Measurements from ENCODE around the gene FURIN.
A peak's percentile ranks its signal among the peaks of the same experiment; 100 is the strongest.

FURIN gene

DNA sequence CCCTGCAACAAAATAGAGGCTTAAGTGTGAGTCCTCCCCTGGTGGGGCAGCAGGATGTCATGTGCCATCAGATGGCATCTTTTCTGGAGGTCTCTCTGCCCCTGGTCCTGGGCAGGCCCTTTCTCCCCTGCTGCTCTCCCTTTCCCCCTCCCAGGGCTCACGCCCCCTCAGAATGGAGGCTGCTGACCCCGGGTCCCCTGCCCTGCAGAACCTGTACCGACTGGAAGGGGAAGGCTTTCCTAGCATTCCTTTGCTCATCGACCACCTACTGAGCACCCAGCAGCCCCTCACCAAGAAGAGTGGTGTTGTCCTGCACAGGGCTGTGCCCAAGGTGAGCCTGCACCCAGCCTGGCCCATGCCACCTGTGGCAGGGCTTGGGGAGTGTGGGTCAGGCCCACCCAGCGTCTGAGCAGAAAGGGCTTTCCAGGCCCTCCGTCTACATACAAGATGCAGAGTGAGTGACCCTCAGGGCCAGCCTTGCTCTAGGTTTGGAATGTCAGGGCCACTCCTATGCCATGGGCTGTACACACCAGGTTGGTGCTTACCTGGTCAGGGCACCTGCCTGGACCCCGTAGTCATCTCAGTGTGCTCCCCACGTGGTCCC, 23.1 kb downstream of the FURIN start:
- DNase-seq: no peak
- in situ Hi-C loops (cut with MboI; ENCODE audit: low pct_unique_long_range_greater_than_20kb, low sequenced_read_pairs): loop anchor here (25.0 kb wide), 1 partner anchor 254 kb away; no protein-coding TSS in a partner anchor

DNA sequence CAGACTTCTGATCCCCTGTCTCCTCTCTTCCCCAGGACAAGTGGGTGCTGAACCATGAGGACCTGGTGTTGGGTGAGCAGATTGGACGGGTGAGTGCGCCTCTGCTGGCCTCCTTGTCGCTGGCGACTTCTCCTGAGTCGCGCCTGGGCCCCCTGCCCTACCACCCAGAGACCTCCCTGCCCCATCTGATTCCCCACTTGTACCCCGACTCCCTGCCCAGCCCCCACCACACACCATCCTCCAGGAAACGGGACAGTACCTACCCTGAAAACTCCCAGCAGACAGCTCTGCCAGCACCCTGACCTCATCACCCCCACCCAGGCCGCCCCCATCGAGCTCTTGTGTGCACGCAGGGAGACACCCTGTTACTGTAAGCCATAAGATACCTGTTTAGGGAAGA, 23.6 kb downstream of the FURIN start:
- no peak for DNase-seq
- in situ Hi-C loops (cut with MboI; ENCODE audit: low pct_unique_long_range_greater_than_20kb, low sequenced_read_pairs): loop anchor here (25.0 kb wide), 1 partner anchor 255 kb away; no protein-coding TSS in a partner anchor

DNA sequence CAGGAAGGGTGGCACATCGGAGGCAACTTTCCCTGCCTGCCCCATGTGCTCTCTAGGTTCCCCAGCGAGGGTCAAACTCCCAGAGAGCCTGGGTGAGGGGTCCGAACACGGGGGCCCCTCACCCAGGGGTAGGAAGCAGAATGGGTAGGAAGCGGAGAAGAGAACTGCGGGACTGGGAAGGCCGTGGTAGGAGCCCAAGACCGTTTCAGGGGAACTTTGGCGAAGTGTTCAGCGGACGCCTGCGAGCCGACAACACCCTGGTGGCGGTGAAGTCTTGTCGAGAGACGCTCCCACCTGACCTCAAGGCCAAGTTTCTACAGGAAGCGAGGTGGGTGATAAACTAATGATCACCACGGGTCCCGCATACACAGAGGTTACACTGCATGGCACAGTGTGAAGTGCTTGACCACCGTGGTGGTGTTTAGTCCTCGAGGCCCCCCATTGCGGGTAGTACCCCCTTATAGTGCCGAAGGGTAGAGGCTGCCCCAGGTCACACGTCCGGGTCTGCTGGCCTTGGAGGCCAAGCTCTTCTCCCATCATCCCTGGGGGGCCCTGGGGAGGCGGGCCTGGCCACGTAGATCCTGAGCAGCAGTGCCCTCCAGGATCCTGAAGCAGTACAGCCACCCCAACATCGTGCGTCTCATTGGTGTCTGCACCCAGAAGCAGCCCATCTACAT, 24.2 kb downstream of the FURIN start:
- in situ Hi-C loops (cut with MboI; ENCODE audit: low pct_unique_long_range_greater_than_20kb, low sequenced_read_pairs): loop anchor here (25.0 kb wide), 1 partner anchor 255 kb away; no protein-coding TSS in a partner anchor

DNA sequence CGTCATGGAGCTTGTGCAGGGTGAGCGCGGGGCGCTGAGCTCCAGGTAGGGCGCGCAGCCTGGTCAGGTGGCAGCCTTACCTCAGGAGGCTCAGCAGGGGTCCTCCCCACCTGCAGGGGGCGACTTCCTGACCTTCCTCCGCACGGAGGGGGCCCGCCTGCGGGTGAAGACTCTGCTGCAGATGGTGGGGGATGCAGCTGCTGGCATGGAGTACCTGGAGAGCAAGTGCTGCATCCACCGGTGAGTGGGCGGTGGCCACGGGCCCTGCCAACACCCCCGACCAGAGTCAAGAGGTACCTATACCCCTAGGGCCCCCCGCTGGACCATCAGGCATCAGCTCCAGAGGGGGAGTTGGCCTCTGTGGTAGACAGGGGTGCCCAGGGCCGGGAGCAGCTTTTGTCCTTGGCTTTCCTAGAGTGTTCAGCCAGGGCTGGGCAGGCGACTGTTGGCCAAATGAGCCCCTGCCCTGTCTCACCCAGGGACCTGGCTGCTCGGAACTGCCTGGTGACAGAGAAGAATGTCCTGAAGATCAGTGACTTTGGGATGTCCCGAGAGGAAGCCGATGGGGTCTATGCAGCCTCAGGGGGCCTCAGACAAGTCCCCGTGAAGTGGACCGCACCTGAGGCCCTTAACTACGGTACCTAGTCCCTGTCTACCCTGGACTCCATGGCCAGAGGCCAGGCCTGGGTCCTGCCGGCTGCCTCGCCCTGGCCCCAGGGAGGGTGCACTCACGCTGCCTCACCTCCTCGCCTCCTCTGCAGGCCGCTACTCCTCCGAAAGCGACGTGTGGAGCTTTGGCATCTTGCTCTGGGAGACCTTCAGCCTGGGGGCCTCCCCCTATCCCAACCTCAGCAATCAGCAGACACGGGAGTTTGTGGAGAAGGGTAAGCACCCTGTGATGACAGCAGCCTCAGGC, 25.0 kb downstream of the FURIN start:
- no peak for DNase-seq
- in situ Hi-C loops (cut with MboI; ENCODE audit: low pct_unique_long_range_greater_than_20kb, low sequenced_read_pairs): loop anchor here (25.0 kb wide), 1 partner anchor 256 kb away; no protein-coding TSS in a partner anchor

More for the DNA sequence above, 24.2 kb downstream of the FURIN start:
- no peak for DNase-seq

DNA sequence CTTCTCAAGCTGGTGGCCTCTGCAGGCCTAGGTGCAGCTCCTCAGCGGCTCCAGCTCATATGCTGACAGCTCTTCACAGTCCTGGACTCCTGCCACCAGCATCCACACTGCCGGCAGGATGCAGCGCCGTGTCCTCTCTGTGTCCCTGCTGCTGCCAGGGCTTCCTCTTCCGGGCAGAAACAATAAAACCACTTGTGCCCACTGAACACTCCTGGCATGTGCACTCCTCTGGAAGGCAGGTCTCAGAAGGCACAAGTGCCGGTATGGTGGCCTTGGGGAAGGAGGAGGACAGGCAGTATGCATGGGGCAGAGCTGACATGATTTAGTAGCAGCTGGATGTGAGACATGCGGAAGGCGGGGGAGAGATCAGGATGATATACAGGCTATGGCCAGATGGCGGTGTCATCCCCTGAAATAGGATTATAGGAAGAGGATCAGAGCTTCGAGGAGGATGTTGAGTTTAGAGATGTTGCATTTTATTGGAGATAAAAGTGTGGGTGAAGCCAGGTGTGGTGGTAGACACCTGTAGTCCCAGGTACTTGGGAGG, 27.3 kb downstream of the FURIN start:
- DNase-seq: peak; percentile 53
- in situ Hi-C loops (cut with MboI; ENCODE audit: low pct_unique_long_range_greater_than_20kb, low sequenced_read_pairs): loop anchor here (25.0 kb wide), 1 partner anchor 258 kb away; no protein-coding TSS in a partner anchor

DNA sequence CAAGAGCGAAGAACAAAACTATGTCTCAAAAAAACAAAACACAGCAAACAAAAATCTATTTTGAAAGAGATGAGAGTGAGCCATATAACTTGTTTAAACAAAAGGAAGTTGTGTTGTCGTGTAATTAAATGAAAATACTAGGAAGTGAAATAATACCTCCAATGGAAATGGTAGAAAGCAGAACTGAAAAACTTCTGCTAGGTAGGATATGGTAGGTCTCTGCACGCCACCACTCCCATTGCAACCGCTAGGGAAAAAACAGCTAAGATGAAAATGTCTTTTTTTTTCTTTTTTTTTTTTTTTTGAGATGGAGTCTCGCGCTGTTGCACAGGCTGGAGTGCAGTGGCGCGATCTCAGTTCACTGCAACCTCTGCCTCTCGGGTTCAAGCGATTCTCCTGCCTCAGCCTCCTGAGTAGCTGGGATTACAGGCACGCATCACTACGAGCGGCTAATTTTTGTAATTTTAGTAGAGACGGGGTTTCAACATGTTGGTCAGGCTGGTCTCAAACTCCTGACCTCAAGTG, 28.8 kb downstream of the FURIN start:
- in situ Hi-C loops (cut with MboI; ENCODE audit: low pct_unique_long_range_greater_than_20kb, low sequenced_read_pairs): loop anchor here (25.0 kb wide), 1 partner anchor 260 kb away; no protein-coding TSS in a partner anchor
- DNase-seq: peak; percentile 86

DNA sequence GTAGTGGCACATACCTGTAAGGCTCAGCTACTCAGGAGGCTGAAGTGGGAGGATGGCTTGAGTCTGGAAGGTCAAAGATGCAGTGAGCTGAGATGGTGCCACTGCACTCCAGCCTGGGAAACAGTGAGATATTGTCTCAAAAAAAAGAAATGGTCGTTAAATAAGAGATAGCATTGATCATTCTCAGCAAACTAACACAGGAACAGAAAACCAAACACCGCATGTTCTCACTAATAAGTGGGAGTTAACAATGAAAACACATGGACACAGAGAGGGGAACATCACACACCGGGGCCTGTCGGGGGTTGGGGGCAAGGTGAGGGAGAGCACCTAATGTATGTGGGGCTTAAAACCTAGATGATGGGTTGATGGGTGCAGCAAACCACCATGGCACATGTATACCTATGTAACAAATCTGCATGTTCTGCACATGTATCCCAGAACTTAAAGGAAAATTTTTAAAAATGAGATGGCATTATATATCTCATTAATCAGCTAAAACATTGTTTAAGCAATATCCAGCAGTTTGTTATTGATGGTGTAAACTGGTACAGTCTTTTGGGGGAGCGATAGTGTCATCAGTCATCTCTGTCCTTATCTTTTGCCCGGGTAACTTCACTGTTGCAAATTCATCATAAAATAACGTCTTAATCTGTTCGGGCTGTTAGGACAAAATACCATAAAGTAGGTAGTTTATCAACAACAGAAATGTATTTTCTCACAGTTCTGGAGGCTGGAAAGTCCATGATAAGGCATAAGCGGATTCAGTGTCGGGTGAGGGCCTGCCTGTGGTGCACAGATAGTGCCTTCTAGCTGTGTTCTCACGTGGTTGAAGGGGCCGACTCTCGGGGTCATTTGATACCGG, 33.0 kb downstream of the FURIN start:
- in situ Hi-C loops (cut with MboI; ENCODE audit: low pct_unique_long_range_greater_than_20kb, low sequenced_read_pairs): no loop called here
- DNase-seq: no peak

DNA sequence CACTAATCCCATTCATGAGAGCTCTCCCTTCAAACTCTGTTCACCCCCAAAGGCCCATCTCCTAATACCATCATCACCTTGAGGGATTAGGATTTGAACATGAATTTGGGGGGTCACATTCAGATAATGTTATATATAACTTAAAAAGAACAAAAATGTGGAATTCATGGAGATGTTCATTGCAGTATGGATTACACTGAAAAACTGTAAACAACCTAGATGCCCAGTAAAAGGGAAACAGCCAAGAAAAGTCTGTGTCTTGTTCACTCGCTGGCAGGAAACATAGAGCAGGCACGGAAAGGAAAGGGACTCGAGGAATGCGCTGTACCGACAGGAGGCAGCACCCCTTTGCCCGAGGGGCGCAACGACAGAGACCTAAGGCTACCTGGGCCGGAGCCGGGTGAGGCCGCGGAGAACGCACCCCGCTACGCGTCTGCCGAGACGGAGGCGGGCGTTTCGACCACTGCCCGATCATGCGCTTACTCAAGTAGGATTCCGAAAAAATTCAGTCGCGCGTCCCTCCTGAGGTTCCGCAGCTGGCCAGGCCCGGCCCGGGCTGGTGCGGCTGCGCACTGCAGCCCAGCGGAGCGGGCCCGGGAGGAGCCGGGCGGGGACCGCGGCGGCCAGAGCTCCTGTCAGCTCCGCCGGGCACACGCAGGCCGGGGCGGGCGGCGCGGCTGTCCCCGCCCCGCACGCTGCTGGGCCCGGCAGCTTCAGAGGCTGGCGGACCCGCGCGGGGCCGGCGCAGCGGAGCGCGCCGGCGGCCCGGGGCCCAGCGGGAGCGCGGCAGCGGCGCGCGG, 33.9 kb downstream of the FURIN start:
- DNase-seq: peak; percentile 83
- in situ Hi-C loops (cut with MboI; ENCODE audit: low pct_unique_long_range_greater_than_20kb, low sequenced_read_pairs): no loop called here

DNA sequence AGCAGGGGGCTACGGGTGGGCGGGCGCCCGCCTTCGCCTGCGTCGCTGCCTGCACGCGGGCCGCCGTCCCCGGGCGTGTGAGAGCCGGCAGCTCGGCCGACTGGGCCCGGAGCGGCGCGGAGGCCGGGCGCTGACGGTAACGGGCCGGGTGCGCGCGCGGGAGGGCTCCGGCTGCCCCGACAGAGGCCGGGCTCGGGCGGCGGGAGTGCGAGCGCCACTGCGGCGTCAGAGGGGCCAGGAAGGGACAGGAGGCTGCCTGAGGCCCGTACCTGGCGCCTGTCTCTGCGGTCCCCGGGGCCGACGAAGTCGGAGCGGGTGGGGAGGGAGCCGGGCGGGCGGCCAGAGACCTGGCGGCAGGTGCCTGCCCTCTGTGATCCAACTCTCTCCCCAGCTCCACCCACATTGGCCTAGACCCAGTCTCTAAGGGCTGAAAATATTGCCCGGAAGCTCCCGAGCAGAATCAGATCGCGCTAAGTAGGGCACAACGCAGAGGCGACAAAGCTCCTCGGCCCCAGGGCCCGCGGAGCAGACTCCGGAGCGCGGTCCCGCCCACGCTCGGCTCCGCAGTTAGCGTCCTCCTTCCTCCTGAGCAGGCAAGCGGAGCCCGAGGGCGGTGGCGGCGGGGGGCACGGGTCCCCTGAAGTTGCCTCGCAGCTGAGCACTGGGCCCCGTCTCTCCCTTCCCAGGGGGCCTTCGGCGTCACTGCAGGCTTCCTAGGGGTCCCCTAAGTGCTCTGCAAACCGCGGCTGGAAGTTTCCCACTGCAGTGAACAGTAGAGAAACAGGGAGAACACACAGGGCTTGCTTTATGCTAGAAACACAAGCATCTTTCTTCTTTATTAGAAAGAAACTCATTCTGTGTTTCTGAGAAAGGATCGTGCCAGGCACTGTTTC, 34.7 kb downstream of the FURIN start, which contains the start of gene MAN2A2:
MAN2A2 (plus strand) TSS at position 463 of the 893 bp plus-strand sequence. CDS start 906 bp downstream, outside the sequence.
- peak; percentile 76 for DNase-seq
- in situ Hi-C loops (cut with MboI; ENCODE audit: low pct_unique_long_range_greater_than_20kb, low sequenced_read_pairs): no loop called here

DNA sequence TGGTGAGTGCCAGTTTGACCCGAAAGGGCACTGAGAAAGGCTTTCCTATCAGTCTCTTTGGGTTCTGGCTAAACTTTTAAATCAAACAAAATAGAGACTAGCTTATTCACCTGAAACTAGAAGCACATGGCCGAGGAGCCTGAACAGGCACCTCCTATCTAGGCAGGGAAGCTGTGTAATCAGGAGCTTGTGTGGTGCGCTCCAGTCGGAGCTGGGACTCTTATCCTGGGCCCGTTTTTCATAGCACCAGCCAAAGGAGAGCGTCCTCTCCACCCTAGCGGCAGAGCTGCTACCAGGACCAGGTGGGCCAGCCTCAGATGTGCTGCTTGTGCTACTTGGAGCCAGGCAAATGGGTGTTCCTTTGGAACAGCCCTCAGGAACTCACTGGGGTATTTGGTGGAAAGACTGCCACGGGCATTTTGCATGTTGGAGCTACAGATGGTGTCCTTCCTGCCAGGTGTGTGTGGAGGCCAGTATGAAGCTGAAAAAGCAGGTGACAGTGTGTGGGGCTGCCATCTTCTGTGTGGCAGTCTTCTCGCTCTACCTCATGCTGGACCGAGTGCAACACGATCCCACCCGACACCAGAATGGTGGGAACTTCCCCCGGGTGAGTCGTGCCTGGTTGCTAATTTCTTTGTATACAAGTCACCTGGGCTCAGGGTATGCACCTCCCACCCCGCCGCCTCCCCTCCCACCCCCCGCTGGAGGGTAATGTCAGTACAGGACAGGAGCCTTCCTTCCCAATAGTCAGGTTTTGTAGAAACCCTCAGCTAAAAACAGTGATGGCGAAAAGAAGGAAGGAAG, 35.5 kb downstream of the FURIN start:
- DNase-seq: no peak
- in situ Hi-C loops (cut with MboI; ENCODE audit: low pct_unique_long_range_greater_than_20kb, low sequenced_read_pairs): no loop called here

DNA sequence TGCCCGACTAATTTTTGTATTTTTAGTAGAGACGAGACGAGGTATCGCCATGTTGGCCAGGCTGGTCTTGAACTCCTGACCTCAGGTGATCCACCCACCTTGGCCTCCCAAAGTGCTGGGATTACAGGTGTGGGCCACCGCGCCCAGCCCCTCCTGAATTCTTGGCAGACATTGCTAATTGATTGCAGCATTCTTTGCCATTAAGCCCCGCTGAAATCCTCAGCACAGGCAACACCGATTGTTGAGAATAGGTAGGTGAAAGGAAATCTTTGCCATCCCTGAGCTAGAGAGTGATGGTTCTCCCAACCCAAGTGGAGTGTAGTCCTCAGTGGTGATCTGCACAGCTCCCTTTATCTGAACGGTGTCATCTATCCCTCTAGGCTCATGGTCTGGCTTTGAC, 36.4 kb downstream of the FURIN start:
- in situ Hi-C loops (cut with MboI; ENCODE audit: low pct_unique_long_range_greater_than_20kb, low sequenced_read_pairs): no loop called here

DNA sequence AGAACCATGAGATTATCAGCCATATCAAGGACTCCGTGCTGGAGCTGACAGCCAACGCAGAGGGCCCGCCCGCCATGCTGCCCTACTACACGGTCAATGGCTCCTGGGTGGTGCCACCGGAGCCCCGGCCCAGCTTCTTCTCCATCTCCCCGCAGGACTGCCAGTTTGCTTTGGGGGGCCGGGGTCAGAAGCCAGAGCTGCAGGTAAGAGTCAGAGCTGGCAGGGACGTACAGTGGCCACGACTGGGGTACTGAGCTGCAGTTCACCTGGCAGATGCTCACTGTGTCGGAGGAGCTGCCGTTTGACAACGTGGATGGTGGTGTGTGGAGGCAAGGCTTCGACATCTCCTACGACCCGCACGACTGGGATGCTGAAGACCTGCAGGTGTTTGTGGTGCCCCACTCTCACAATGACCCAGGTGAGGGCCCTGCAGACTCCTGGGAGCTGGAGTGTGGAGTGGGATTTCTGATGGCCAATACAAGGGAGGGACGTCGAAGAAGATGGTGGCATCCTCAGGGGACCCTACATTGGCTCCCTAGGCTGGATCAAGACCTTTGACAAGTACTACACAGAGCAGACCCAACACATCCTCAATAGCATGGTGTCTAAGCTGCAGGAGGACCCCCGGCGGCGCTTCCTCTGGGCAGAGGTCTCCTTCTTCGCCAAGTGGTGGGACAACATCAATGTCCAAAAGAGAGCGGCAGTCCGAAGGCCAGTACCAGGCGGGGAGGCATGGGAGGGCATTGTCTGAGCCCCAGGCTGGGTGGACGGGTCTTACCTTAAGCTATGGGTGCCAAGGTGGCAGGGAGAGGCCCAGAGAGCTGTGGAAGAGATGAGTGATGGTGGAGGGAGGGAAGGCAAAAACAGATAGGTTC, 37.2 kb downstream of the FURIN start:
- no peak for DNase-seq
- in situ Hi-C loops (cut with MboI; ENCODE audit: low pct_unique_long_range_greater_than_20kb, low sequenced_read_pairs): no loop called here

More for the DNA sequence above, 36.4 kb downstream of the FURIN start:
- no peak for DNase-seq

DNA sequence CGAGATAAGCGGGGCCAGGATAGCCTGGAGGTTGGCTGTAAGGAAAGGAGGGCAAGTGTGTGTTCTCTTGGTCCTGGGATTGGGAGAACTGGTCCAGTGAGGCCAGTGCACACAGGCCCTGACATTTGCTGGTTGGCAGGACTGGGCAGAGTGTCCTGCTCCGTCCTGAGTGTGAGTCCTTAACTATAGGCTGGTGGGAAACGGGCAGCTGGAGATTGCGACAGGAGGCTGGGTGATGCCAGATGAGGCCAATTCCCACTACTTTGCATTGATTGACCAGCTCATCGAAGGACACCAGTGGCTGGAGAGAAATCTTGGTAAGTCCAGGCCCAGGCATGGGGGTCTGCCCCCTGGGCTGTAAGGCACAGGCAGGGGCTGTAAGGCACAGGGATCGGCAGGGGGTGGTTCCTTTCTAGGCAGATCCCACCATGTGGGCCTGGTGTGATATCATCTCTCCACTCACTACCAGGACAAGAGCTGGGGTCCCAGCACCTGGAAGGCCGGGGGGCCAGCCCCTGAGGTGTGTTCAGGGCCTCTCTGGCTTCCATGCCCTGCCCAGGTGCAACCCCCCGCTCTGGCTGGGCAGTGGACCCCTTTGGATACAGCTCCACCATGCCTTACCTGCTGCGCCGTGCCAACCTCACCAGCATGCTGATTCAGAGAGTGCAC, 37.9 kb downstream of the FURIN start:
- in situ Hi-C loops (cut with MboI; ENCODE audit: low pct_unique_long_range_greater_than_20kb, low sequenced_read_pairs): no loop called here
- no peak for DNase-seq

DNA sequence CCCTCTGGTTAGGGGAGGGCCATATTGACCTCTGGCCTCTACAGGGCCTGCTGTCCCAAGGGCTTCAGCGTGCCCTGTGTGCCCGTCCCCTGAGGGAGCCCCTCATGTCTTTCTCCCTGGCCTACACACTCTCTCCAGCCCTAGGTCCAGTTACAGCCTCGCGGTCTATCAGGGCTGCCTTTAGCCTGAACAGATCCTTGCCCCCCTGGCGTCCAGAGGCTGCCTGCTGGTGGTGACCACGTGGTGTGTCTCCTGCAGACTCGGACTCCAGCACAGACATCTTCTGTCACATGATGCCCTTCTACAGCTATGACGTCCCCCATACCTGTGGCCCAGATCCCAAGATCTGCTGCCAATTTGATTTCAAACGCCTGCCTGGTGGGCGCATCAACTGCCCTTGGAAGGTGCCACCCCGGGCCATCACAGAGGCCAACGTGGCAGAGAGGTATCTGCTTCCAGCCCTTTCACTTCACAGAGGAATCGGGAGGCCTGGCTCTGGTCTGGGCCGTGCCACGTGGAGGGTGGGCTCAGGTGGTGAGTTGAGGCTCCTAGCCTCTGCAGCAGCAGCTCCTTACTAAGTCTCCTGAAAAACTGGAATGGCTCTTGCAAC, 38.8 kb downstream of the FURIN start:
- no peak for DNase-seq
- in situ Hi-C loops (cut with MboI; ENCODE audit: low pct_unique_long_range_greater_than_20kb, low sequenced_read_pairs): no loop called here
